Measurements from ENCODE around the gene RRAS2. TPM values are rescaled to one million over a fixed set of nuclear protein-coding genes. Genes with fewer than 3 reads are reported as not detected.

Gene RRAS2
- total RNA-seq, 4 donors from 2014 or later, result 26.4 to 36.7 (median 31.8) TPM

- no peak overlapping the region for H3K4me3 ChIP-seq (ENCODE audit: low read depth, poor library complexity, severe bottlenecking)
- TF ChIP-seq POLR2A (IDR thresholded peaks at IDR 0.05), result no peak
- no peak for TF ChIP-seq CTCF (IDR thresholded peaks at IDR 0.05)
- DNase-seq (ENCODE audit: low spot score in 2 of 2), result no peak
- 65 to 71% methylated on average over 4 of the region's 4 CpGs for WGBS, 2 donors
- intact Hi-C loops (cut with DNase I; ENCODE audit: low total_unique reads), result no loop called here
Observed at GRCh38 chr11:14261066-14261465, 97.9 kb downstream of the RRAS2 start.

GRCh38 chr11:14259878-14260277 is 99.1 kb downstream of the RRAS2 start:
- TF ChIP-seq POLR2A (IDR thresholded peaks at IDR 0.05) (no peak), CTCF (IDR thresholded peaks at IDR 0.05) (no peak)
- no peak for DNase-seq (ENCODE audit: low spot score in 2 of 2)
- WGBS, 2 donors, result 94 to 100% methylated on average over 1 of the region's 1 CpG
- no peak overlapping the region for H3K4me3 ChIP-seq (ENCODE audit: low read depth, poor library complexity, severe bottlenecking)
- intact Hi-C loops (cut with DNase I; ENCODE audit: low total_unique reads), result no loop called here

GRCh38 chr11:14259186-14259784 is 99.7 kb downstream of the RRAS2 start:
- intact Hi-C loops (cut with DNase I; ENCODE audit: low total_unique reads), result no loop called here
- H3K4me3 ChIP-seq (ENCODE audit: low read depth, poor library complexity, severe bottlenecking), result no peak overlapping the region
- TF ChIP-seq POLR2A (IDR thresholded peaks at IDR 0.05), result no peak
- no peak for TF ChIP-seq CTCF (IDR thresholded peaks at IDR 0.05)
- no peak for DNase-seq (ENCODE audit: low spot score in 2 of 2)
- WGBS, 2 donors, result 55 to 62% methylated on average over 38 of the region's 38 CpGs

GRCh38 chr11:14258221-14258935 is 100.6 kb downstream of the RRAS2 start:
- TF ChIP-seq POLR2A (IDR thresholded peaks at IDR 0.05), result no peak
- TF ChIP-seq CTCF (IDR thresholded peaks at IDR 0.05), result no peak
- no peak overlapping the region for H3K4me3 ChIP-seq (ENCODE audit: low read depth, poor library complexity, severe bottlenecking)
- intact Hi-C loops (cut with DNase I; ENCODE audit: low total_unique reads), result no loop called here
- WGBS, 2 donors, result 59 to 60% methylated on average over 6 of the region's 6 CpGs
- no peak for DNase-seq (ENCODE audit: low spot score in 2 of 2)

- H3K4me3 ChIP-seq (ENCODE audit: low read depth, poor library complexity, severe bottlenecking), result no peak overlapping the region
- TF ChIP-seq CTCF (IDR thresholded peaks at IDR 0.05), result no peak
- TF ChIP-seq POLR2A (IDR thresholded peaks at IDR 0.05), result no peak
- DNase-seq (ENCODE audit: low spot score in 2 of 2), result no peak
- intact Hi-C loops (cut with DNase I; ENCODE audit: low total_unique reads), result no loop called here
- WGBS, 2 donors, result 23 to 29% methylated on average over 2 of the region's 2 CpGs
Observed at GRCh38 chr11:14255238-14255534, 103.8 kb downstream of the RRAS2 start.
